ENCODE measurements around the gene CDPF1. TPM values are rescaled to one million over a fixed set of nuclear protein-coding genes. Genes with fewer than 3 reads are reported as not detected.

The CDPF1 gene
- total and polyA plus RNA-seq, 2 of the 13 experiments (the other 11 are each of a cell fraction or from before 2014, with no cell fraction given): 5.2 to 8.1 TPM

DNA sequence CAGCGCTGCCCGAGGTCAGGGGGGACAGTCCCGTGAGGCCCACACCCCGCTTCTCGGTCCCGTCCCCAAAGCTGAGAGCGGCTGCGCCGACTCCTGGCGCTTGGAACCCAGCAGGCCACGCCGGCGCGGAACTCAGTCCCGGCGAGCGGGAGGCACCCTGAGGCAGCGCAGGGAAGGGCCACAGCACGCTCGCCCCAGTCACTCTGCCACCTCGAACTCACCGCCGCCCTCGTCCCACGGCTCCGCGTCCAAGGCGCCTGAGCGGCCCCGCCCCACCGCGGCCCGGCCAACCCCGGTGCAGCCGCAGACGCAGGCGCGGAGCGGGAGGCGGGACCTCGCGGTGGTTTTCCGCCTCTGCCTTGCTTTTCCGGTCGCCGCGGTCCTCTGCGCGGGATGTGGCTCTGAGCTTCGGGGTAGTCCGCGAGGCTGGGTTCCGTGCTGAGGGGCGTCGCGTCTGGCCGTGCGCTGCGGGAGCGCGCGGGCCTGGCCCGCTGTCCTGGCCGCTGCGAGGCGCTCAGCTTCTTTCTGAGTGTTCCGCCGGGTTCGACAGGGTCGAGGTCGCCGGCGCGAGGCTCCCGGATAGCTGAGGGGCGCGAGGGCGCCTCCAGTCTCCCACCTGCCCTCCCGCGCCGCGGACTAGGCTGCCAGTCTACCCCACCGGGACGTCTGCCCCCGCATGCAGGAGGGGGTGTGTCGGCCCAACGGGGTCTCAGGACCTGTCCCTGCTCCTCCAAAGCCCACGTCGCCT, at the start of gene CDPF1 (continued):
- TF ChIP-seq, protein P1, sequence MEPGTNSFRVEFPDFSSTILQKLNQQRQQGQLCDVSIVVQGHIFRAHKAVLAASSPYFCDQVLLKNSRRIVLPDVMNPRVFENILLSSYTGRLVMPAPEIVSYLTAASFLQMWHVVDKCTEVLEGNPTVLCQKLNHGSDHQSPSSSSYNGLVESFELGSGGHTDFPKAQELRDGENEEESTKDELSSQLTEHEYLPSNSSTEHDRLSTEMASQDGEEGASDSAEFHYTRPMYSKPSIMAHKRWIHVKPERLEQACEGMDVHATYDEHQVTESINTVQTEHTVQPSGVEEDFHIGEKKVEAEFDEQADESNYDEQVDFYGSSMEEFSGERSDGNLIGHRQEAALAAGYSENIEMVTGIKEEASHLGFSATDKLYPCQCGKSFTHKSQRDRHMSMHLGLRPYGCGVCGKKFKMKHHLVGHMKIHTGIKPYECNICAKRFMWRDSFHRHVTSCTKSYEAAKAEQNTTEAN (CRISPR knock-in tag; conservative IDR thresholded peaks at IDR 0.05): peak; percentile 82
- TF ChIP-seq TFE3 (CRISPR knock-in tag; IDR thresholded peaks at IDR 0.05) (0 out of 2 replicates have a peak, but pooled peaks have one; percentile 43), ELF4 (CRISPR knock-in tag; IDR thresholded peaks at IDR 0.05; ENCODE audit: borderline replicate concordance) (peak; percentile 77; the same call in 1 of the 2 replicates), ZNF407 (CRISPR knock-in tag; IDR thresholded peaks at IDR 0.05; ENCODE audit: not compliant biosample characterization) (peak; percentile 47), FOXP1 (IDR thresholded peaks at IDR 0.05) (no peak), FOXP1 (CRISPR knock-in tag; IDR thresholded peaks at IDR 0.05) (no peak), E2F2 (CRISPR knock-in tag; IDR thresholded peaks at IDR 0.05; ENCODE audit: borderline replicate concordance) (peak; percentile 78; the same call in 1 of the 2 replicates), ZNF644 (CRISPR knock-in tag; IDR thresholded peaks at IDR 0.05; ENCODE audit: low read depth) (no peak), ZNF75D (CRISPR knock-in tag; IDR thresholded peaks at IDR 0.05; ENCODE audit: borderline replicate concordance) (no peak), ZNF274 (CRISPR knock-in tag; IDR thresholded peaks at IDR 0.05) (peak; percentile 57), CBX2 (IDR thresholded peaks at IDR 0.05; ENCODE audit: low read depth, low read length) (no peak), CBX2 (CRISPR knock-in tag; IDR thresholded peaks at IDR 0.05; ENCODE audit: low read depth) (no peak)
- TF ChIP-seq, protein P2, sequence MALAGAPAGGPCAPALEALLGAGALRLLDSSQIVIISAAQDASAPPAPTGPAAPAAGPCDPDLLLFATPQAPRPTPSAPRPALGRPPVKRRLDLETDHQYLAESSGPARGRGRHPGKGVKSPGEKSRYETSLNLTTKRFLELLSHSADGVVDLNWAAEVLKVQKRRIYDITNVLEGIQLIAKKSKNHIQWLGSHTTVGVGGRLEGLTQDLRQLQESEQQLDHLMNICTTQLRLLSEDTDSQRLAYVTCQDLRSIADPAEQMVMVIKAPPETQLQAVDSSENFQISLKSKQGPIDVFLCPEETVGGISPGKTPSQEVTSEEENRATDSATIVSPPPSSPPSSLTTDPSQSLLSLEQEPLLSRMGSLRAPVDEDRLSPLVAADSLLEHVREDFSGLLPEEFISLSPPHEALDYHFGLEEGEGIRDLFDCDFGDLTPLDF (CRISPR knock-in tag; IDR thresholded peaks at IDR 0.05): peak; percentile 85
- TF ChIP-seq, protein P3, sequence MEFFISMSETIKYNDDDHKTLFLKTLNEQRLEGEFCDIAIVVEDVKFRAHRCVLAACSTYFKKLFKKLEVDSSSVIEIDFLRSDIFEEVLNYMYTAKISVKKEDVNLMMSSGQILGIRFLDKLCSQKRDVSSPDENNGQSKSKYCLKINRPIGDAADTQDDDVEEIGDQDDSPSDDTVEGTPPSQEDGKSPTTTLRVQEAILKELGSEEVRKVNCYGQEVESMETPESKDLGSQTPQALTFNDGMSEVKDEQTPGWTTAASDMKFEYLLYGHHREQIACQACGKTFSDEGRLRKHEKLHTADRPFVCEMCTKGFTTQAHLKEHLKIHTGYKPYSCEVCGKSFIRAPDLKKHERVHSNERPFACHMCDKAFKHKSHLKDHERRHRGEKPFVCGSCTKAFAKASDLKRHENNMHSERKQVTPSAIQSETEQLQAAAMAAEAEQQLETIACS (CRISPR knock-in tag; IDR thresholded peaks at IDR 0.05): peak; percentile 76

All from HepG2 (cell line).